Right ventricle myocardium inferior (tissue), 1 donor: Measurements from ENCODE around the gene JAG1. TPM values are rescaled to one million over a fixed set of nuclear protein-coding genes. Genes with fewer than 3 reads are reported as not detected.
A peak's percentile ranks its signal among the peaks of the same experiment; 100 is the strongest.

Source experiments
- ATAC-seq: fragments of 200-7000 bp; cut with Tn5 transposase; one replicate; pipeline ENCODE4 v1.9.1; 2020; ENCODE audit warnings: mild to moderate bottlenecking, moderate library complexity
- DNase-seq: peaks from one replicate; pipeline ENCODE4 v3.0.0; 2021; ENCODE audit errors: missing footprints
- intact Hi-C: fragments of 100-400 bp; cut with DNase I; formaldehyde crosslinking; loops from one replicate; pipeline ENCODE4 v1.11.0; 2022
- total RNA-seq: library from RNA; stranded (reverse); fragmentation: NEBNext Ultra II Directional; extraction: Animal tissue kit (Norgen Biotek cat#: 25700); gene quantifications from one replicate; pipeline ENCODE4 v1.2.1, GENCODE V29; 2021
- donor health status: DM: no; HTN: yes; CAD: no; lungs with severe emphysema.

The JAG1 gene
- total RNA-seq, 1 donor from 2014 or later = 24.4 TPM

GRCh38 chr20:10647471-10647870 lies 26.3 kb downstream of the JAG1 start:
- intact Hi-C loops = no loop called here

GRCh38 chr20:10646886-10647420 lies 26.8 kb downstream of the JAG1 start:
- ATAC-seq = no peak
- DNase-seq = no peak
- intact Hi-C loops = no loop called here

More at GRCh38 chr20:10647471-10647870, 26.3 kb downstream of the JAG1 start:
- ATAC-seq = no peak
- DNase-seq = no peak

DNA sequence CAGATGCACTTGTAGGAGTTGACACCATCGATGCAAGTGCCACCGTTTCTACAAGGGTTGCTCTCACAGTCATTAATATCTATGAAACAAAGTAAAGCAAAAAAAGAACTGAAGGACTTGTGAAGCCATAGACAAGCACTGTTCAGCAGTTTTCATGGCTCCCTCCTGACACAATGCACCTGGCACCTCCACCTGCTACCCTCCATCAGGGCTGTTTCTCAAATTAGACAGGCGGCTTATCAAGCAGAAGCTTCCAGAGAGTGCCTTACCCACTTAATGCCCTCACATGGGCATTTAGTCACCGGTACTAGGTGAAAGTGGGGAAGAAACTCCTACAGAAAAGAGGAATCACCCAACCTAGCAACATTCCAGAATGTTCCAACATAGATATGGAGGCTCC lies 27.8 kb downstream of the JAG1 start:
- no peak for DNase-seq
- ATAC-seq = no peak
- intact Hi-C loops = no loop called here

GRCh38 chr20:10645205-10645570 lies 28.6 kb downstream of the JAG1 start:
- DNase-seq = no peak

GRCh38 chr20:10644458-10645204 lies 29.2 kb downstream of the JAG1 start:
- intact Hi-C loops = no loop called here
- ATAC-seq (no peak), DNase-seq (no peak)

More at GRCh38 chr20:10645205-10645570, 28.6 kb downstream of the JAG1 start:
- no peak for ATAC-seq
- intact Hi-C loops = no loop called here

DNA sequence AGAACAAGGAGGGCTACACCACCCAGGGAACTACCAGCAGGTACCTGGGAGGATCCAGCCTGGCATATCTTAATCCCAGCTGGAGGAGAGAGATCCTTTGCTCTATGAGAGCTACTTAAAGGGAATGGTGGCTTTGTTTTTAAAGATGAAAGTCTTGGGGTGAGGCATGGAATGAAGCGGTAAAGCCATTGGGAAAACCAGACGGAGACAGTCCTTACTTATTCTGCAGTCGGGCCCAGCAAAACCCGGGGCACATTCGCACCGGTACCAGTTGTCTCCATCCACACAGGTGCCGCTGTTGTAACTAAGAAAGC lies 30.3 kb downstream of the JAG1 start:
- DNase-seq (no peak), ATAC-seq (no peak)
- intact Hi-C loops = no loop called here

DNA sequence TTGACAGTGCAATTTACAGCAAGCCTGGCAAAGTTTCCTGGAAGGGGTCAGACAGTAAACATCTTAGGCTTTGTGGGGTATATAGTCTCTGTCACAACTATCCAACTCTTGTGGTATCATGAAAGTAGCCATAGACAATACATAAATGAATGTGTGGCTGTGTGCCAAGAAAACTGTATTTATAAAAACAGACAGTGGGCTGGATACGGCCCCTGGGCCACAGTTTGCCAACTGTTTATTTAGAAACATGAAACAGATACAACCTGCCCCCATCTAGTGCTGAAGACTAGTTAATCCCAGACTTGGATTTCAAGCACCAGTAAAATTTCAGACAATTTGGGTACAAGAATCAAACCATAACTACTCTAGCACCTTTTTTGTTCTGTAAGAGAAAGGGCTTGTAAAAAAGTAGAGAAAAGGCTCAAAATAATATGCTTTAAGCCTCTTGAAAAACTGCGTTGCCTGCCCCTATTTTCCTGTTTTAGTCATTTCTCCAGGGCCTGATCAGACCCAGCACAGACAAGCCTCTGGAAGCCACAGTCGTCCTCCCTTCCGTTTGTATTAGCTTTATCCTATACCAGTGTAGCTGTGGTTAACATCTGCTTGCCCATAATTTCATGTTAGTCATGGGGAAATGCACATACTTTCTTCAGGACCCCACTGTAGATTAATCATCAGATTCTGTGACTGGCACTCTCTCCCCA lies 30.8 kb downstream of the JAG1 start:
- DNase-seq = no peak
- ATAC-seq = no peak
- intact Hi-C loops = no loop called here

- no peak for DNase-seq
- intact Hi-C loops = no loop called here
- ATAC-seq = no peak
These were observed 31.9 kb downstream of the JAG1 start for GRCh38 chr20:10641893-10642292.

GRCh38 chr20:10641467-10641866 lies 32.3 kb downstream of the JAG1 start:
- DNase-seq (no peak), ATAC-seq (no peak)
- intact Hi-C loops = no loop called here

DNA sequence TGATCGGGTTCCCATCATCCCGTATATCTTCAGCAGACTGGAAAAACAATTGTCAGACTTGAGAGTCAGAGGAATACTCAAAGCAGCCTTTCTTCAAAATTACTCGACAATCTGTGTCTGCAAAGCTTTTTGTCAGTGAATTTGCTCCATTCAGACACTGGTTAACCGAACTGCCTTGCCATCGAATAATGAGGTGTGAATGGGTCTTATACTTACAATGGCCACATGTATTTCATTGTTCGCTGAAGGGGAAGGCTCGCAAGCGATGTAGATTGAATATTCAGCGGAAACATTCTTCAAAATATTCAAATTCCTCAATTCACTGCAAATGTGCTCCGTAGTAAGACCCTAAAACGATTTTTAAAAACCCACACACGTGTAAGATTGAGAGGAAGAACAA lies 32.9 kb downstream of the JAG1 start:
- no peak for DNase-seq
- intact Hi-C loops = no loop called here
- no peak for ATAC-seq

DNA sequence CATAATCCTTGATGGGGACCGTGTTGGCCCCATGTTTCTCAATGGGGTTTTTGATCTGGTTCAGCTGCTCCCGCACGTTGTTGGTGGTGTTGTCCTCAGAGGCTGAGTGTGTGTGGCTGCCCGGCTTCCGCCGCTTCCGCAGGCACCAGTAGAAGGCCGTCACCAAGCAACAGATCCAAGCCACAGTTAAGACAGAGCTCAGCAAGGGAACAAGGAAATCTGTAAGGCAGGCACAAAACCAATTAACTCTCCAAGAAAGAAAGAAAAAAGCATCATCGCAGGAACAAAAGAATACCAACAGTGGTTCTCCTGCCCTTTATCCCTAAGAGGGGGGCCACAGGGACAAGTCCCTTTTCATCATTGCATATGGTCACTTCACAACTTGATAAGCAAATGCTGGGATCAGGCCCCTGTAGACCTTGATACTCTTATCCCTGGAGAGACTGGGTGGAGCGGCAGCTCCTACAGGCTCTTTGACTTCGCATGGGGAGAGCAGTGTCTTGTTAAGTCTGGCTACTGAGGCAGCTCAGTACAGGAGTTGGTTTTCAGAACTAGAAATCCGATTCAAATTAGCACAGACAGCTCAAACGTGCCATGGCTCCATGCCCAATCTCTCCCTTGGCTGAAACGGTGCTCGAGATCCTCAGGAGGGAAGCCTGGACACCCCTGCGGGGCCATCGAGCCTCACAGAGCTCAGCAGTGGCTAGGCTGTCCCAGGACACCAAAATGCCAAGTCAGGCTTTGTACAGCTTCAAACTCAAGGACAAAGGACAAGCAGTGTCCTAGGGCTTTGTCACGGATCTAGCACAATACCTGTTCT lies 33.9 kb downstream of the JAG1 start:
- intact Hi-C loops = no loop called here
- ATAC-seq = peak; percentile 39
- DNase-seq = no peak

DNA sequence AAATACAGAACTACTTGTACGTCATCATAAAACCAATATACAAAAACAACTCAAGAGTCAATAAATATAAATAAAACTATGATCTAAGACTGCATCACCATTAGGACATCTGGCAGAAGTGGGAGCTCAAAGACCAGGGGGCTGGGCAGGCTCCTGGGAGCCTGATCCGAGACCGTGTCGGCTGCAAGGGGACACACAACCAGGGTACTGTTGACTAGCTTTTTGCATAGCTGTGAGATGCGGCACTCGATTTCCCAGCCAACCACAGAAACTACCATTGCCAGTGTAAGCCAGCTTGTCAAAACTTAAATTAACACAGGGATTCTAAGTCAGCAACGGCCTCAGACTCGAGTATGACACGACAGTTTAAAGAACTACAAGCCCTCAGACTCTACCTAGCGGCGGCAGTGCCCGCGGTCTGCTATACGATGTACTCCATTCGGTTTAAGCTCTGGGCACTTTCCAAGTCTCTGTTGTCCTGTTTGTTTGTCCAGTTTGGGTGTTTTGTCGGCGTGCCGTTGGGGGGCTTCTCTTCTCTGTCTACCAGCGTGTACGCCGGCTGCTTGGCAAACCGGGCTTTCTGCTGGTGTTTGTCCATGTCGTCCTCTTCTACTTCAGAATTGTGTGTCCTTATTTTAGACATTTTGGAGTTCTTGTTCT lies 34.6 kb downstream of the JAG1 start:
- ATAC-seq (no peak), DNase-seq (no peak)
- intact Hi-C loops = no loop called here

DNA sequence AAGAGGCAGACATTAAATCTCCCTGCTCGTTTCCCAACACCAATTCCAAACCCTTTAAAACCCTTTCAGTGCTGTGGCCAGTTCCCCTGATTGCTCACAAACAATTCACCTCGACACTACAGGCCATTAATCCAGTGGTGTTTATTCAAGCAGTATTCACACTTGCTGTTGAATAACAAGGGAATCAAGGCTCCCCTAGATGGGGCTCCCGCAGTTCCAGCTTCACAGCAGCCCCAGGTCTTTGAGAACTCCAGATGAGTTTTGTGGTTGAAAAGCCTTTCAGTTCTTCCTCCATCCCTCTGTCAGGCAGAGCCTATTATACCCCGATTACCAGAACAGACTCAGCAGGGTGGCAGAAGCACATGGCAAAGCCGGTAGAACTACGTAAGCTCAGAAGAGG lies 36.2 kb downstream of the JAG1 start:
- ATAC-seq (no peak), DNase-seq (no peak)
- intact Hi-C loops = no loop called here

DNA sequence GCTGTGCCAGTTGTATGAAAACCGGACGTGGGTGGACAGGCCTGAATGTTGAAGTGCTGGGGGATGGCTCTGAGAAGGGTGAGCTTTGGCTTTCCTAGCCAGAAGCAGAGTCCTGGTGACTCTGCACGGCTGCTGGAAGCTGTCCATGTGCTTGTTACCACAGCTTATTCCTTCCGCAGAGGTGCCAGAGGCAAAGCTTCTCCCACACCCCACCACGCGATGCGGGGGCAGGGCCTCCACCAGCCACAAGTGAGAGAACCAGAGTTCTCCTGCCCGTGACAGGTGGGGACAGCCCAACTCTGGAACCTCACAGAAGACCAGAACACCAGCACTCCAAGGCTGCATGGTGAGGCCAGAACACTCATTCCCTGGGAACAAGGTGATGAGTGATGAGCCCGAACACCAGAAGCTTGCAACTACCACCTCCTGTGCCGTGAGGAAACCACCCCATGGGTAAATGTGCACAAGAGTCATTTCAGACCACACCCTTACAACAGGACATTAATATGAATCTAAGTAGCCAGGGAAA lies 36.7 kb downstream of the JAG1 start:
- peak; percentile 79 for DNase-seq
- peak; percentile 47 for ATAC-seq
- intact Hi-C loops = no loop called here

DNA sequence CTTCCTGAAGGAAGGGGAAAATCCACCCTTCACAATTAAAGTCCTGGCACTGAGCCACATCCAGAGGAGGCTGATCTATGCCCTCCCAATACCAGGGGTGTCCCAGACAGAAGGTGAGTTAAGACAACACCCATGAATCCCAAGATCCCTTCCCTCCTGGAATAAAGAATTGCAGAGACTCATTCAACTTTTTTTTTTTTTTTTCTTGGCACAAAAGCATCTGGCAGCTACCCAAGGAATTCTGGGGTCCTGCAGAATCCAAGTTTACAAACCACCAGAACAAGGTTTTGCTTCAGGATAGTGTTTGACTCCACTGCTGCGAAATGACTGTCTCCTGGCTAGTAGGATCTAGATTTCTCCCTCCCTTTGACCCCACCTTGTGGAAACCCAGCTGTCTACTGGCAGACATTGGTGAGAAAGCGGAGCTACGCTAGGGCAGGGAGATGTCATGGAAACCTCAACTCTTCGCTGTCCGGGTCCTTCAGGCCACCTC lies 37.4 kb downstream of the JAG1 start:
- peak; percentile 66 for ATAC-seq
- intact Hi-C loops = no loop called here
- no peak for DNase-seq

DNA sequence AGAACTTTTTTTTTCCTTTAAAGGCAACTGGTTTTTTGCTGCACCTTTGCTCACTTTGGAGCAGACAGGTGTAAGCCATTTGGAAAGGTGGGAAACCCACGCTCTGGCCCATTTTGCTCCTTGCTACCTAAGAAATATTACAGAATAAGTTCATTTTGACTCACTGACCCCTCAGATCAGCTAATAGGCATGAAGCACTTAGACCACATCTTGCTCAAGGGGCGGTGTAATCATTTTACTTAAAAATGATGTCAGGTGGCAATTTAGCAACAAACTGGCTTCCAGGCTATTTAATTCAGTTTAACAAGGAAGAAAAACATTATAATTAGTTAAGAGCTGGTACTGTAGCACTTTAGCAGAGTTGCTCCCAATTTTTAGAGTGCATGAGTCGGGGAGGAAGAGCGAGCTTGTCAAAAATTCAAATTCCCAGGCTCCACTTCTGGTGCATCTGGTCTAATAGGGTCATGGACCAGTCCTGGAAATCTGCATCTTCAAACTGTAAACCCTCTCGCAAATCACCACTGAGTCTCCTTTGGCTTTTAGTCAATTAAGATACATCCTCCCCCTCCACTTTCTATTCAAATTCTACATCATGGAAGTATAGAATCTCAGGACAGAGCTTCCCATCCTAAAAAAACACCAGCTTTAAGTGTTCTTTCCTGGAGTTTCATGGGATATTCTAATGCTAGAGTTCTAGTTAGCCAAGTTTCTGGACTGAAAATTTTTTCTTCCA lies 38.2 kb downstream of the JAG1 start:
- ATAC-seq = no peak
- no peak for DNase-seq
- intact Hi-C loops = loop anchor here (2.0 kb wide), 1 partner anchor 77 kb away; no protein-coding TSS in a partner anchor

GRCh38 chr20:10634683-10635411 lies 39.0 kb downstream of the JAG1 start:
- ATAC-seq (no peak), DNase-seq (no peak)
- intact Hi-C loops = loop anchor here (2.0 kb wide), 1 partner anchor 76 kb away; no protein-coding TSS in a partner anchor
